DOHH2 (cell line): Measurements from ENCODE around the gene SPZ1.

Experiments used
- H3F3A ChIP-seq: fragments of 200-600 bp; sonication (generic), shearing (Covaris generic); 2 replicates; pipeline ENCODE4 v1.6.0; 2016; ENCODE audit warnings: antibody characterized with exemption, mild to moderate bottlenecking; ENCODE audit not compliant: control insufficient read depth, insufficient read depth
- H3K27ac ChIP-seq: fragments of 200-600 bp; sonication (generic); 2 replicates; pipeline ENCODE4 v1.5.1; 2014; ENCODE audit warnings: low read depth, mild to moderate bottlenecking, low read length, moderate library complexity
- H3K27me3 ChIP-seq: fragments of 200-600 bp; sonication (generic); 2 replicates; pipeline ENCODE4 v1.6.1; 2014; ENCODE audit warnings: mild to moderate bottlenecking, low read length, mixed read lengths; ENCODE audit not compliant: control insufficient read depth
- H3K36me3 ChIP-seq: fragments of 200-600 bp; sonication (generic); 2 replicates; pipeline ENCODE4 v1.6.1; 2014; ENCODE audit warnings: mild to moderate bottlenecking, low read length, moderate library complexity, mixed read lengths; ENCODE audit not compliant: control insufficient read depth
- H3K4me1 ChIP-seq: fragments of 200-600 bp; sonication (generic); 2 replicates; pipeline ENCODE4 v1.6.1; 2014; ENCODE audit warnings: mild to moderate bottlenecking, low read length, mixed read lengths; ENCODE audit not compliant: control insufficient read depth
- H3K4me2 ChIP-seq: fragments of 200-600 bp; sonication (generic); 2 replicates; pipeline ENCODE4 v1.6.0; 2014; ENCODE audit warnings: mild to moderate bottlenecking, low read length, moderate library complexity
- H3K4me3 ChIP-seq: fragments of 200-600 bp; sonication (generic); 2 replicates; pipeline ENCODE4 v1.5.1; 2014; ENCODE audit warnings: mild to moderate bottlenecking, low read length, mixed read lengths
- H3K79me2 ChIP-seq: fragments of 200-600 bp; sonication (generic); 2 replicates; pipeline ENCODE4 v1.6.1; 2014; ENCODE audit warnings: mild to moderate bottlenecking, low read length, mixed read lengths; ENCODE audit not compliant: control insufficient read depth
- H3K9me2 ChIP-seq: fragments of 200-600 bp; sonication (generic); replicated peaks from 2 replicates; pipeline ENCODE4 v1.6.1; 2014; ENCODE audit warnings: mild to moderate bottlenecking, low read length, mixed read lengths; ENCODE audit not compliant: control insufficient read depth
- H3K9me3 ChIP-seq: fragments of 200-600 bp; sonication (generic); 2 replicates; pipeline ENCODE4 v1.6.1; 2014; ENCODE audit warnings: antibody characterized with exemption, low read length, mixed read lengths; ENCODE audit not compliant: control insufficient read depth, insufficient read depth
- H4K20me1 ChIP-seq: fragments of 200-600 bp; sonication (generic); 2 replicates; pipeline ENCODE4 v1.6.0; 2014; ENCODE audit warnings: low read depth, mild to moderate bottlenecking, antibody characterized with exemption, low read length, moderate library complexity; ENCODE audit not compliant: control insufficient read depth, insufficient read depth
- CTCF ChIP-seq: fragments of 200-600 bp; sonication (generic); IDR thresholded peaks from one replicate; pipeline ENCODE4 v1.5.1; 2014; ENCODE audit warnings: antibody characterized with exemption, mild to moderate bottlenecking, low read depth, low read length; ENCODE audit not compliant: poor library complexity, severe bottlenecking
- EZH2phosphoT487 ChIP-seq: fragments of 200-600 bp; sonication (generic); IDR thresholded peaks from 2 replicates; pipeline ENCODE4 v1.6.1; 2017; ENCODE audit warnings: borderline replicate concordance, mild to moderate bottlenecking, antibody characterized with exemption, low read length, moderate library complexity, mixed read lengths

The SPZ1 gene

DNA sequence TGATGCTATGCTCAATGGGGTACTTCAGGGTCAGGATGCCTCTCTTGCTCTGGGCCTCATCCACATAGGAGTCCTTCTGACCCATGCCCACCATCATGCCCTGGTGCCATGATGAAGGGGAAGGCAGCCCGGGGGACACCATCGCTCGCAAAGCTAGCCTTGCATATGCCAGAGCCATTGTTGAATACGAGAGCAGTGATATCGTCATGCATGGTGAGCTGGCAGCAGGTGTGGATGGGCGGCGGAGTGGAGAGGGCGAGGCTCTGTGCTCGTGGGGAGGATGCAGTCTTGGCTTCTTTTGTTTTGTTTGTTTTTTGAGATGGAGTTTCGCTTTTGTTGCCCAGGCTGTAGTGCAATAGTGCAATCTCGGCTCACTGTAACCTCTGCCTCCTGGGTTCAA, 17.2 kb upstream of the SPZ1 start:
- no peak overlapping the region for H3K4me3 ChIP-seq
- TF ChIP-seq EZH2phosphoT487: no peak
- TF ChIP-seq CTCF: no peak
- H3K4me2 ChIP-seq: no peak overlapping the region
- H3K4me1 ChIP-seq: no peaks in the 10 kb centered on the region
- no peaks in the 10 kb centered on the region for H3K79me2 ChIP-seq
- no peaks in the 10 kb centered on the region for H3K36me3 ChIP-seq
- H3K27me3 ChIP-seq: no peaks in the 10 kb centered on the region
- no peaks in the 10 kb centered on the region for H3K9me2 ChIP-seq
- no peaks in the 10 kb centered on the region for H3F3A ChIP-seq
- no peaks in the 10 kb centered on the region for H4K20me1 ChIP-seq
- H3K9me3 ChIP-seq: no peaks in the 10 kb centered on the region
- H3K27ac ChIP-seq: no peak overlapping the region

DNA sequence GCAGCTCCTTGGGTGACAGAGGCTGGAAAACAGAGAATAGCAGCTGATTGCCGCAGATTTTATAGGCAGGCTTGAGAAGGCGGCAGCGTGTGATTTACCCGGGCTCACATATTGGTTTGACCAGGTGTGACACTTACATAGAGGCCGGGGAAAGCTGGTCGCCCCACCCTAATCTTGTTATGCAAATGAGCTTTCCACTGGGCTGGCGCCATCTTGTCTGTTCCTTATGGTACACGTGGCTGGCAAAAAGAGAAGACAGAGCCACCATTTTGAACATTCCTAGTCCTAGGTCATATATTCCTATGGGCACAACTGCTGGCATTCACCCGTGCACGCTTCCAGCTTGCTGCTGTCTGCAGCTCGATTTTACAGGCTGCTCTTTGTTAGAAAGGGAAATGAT, 11.3 kb upstream of the SPZ1 start:
- no peaks in the 10 kb centered on the region for H3K4me1 ChIP-seq
- H4K20me1 ChIP-seq: no peaks in the 10 kb centered on the region
- H3K9me2 ChIP-seq: no peaks in the 10 kb centered on the region
- H3K9me3 ChIP-seq: no peaks in the 10 kb centered on the region
- H3K36me3 ChIP-seq: no peaks in the 10 kb centered on the region
- H3K27ac ChIP-seq: no peak overlapping the region
- H3K79me2 ChIP-seq: no peaks in the 10 kb centered on the region
- no peak overlapping the region for H3K4me2 ChIP-seq
- no peaks in the 10 kb centered on the region for H3K27me3 ChIP-seq
- no peak overlapping the region for H3K4me3 ChIP-seq
- TF ChIP-seq CTCF (no peak), EZH2phosphoT487 (no peak)
- no peaks in the 10 kb centered on the region for H3F3A ChIP-seq

DNA sequence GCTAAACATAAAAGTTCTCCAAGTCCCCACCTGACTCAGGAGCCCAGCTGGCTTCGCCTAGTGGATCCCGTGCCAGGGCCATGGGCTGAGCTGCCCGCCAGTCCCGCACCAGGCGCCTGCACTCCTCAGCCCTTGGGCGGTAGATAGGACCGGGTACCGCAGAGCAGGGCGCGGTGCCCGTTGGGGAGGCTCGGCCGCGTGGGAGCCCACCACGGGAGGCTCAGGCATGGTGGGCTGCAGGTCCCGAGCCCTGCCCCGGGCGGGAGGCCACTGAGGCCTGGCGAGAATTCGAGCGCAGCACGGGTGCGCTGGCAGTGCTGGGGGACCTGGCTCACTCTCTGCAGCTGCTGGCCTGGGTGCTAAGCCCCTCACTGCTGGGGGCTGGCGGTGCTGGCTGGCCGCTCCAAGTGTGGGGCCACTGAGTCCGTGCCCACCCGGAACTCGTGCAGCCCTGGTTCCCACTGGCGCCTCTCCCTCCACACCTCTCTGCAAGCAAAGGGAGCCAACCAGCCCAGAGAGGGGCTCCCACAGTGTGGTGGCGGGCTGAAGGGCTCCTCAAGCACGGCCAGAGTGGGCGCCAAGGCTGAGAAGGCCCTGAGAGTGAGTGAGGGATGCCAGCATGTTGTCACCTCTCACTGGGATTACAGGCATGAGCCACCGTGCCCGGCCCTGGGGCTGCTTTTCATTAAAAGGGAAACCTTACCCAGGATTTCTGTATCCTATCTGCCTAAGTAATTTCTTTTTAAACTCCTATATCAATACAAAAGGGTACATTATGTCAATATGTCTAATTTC, 9.7 kb upstream of the SPZ1 start:
- H3K9me3 ChIP-seq: no peaks in the 10 kb centered on the region
- H3K4me3 ChIP-seq: no peak overlapping the region
- no peaks in the 10 kb centered on the region for H4K20me1 ChIP-seq
- TF ChIP-seq EZH2phosphoT487 (no peak), CTCF (no peak)
- no peaks in the 10 kb centered on the region for H3K4me1 ChIP-seq
- no peaks in the 10 kb centered on the region for H3K79me2 ChIP-seq
- no peak overlapping the region for H3K4me2 ChIP-seq
- H3K27me3 ChIP-seq: no peaks in the 10 kb centered on the region
- no peak overlapping the region for H3K27ac ChIP-seq
- no peaks in the 10 kb centered on the region for H3F3A ChIP-seq
- no peaks in the 10 kb centered on the region for H3K9me2 ChIP-seq
- H3K36me3 ChIP-seq: no peaks in the 10 kb centered on the region

GRCh38 chr5:80315244-80315643, 4.6 kb upstream of the SPZ1 start:
- no peaks in the 10 kb centered on the region for H3K79me2 ChIP-seq

More at GRCh38 chr5:80315244-80315643, 4.6 kb upstream of the SPZ1 start:
- Histone ChIP-seq H3K4me3 (no peak overlapping the region), H3F3A (no peaks in the 10 kb centered on the region), H3K4me1 (no peaks in the 10 kb centered on the region), H4K20me1 (no peaks in the 10 kb centered on the region), H3K9me2 (no peaks in the 10 kb centered on the region), H3K4me2 (no peak overlapping the region), H3K9me3 (no peaks in the 10 kb centered on the region), H3K27ac (no peak overlapping the region), H3K36me3 (no peaks in the 10 kb centered on the region), H3K27me3 (no peaks in the 10 kb centered on the region)
- TF ChIP-seq EZH2phosphoT487 (no peak), CTCF (no peak)
